SU-DHL-6 (cell line): ENCODE results near the gene MAP2K5.

Experiments
- CTCF ChIP-seq: fragments of 200-600 bp; sonication (generic); IDR thresholded peaks from one replicate; pipeline ENCODE4 v1.5.1; 2017; ENCODE audit warnings: antibody characterized with exemption, mild to moderate bottlenecking, low read length, moderate library complexity; ENCODE audit not compliant: insufficient read depth, poor library complexity, severe bottlenecking
- EZH2phosphoT487 ChIP-seq: fragments of 200-600 bp; sonication (generic), shearing (Covaris generic); conservative IDR thresholded peaks from 2 replicates; pipeline ENCODE4 v1.6.1; 2018; ENCODE audit warnings: mild to moderate bottlenecking, antibody characterized with exemption, low read length, moderate library complexity, mixed read lengths

GRCh38 chr15:67560320-67560719, 17.8 kb downstream of the MAP2K5 start:
- no peak for TF ChIP-seq CTCF
- no peak for TF ChIP-seq EZH2phosphoT487
